Tongue (tissue), 2 donors: Measurements from ENCODE around the gene EXD2. TPM values are rescaled to one million over a fixed set of nuclear protein-coding genes. Genes with fewer than 3 reads are reported as not detected.
A peak's percentile ranks its signal among the peaks of the same experiment; 100 is the strongest.
"Not testable (repeated sequence)": the region's sequence is repeated elsewhere in the genome, so short reads cannot be mapped to it uniquely, and the experiment has no call there.

Experiments used
- DNase-seq: peaks from one replicate; pipeline ENCODE4 v3.0.0-alpha.2; 2015
- total RNA-seq: library from RNA; depleted of rRNA; stranded (reverse); fragments of >200 nt; gene quantifications from one replicate; pipeline ENCODE4 v1.2.3, GENCODE V29; 2014

EXD2 gene
- total RNA-seq, 1 donor from 2014 or later: 18.5 TPM

DNA sequence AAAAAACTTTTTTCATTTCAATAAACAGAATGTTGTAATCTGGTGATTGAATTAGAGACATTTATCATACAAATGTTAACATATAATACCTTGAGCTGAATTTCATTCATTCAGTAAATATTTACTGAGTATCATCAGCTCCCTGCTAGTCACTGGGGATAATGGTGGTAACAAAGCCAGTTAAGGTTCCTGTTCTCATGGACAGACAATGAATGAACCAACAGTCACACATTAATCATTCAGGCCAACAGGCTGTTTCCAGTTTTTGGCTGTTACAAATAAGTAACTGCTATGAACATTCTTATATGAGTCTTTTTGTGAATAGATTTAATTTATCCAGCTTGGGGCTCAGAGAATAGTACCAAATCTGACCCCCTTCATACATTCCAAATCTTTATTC lies 13.5 kb downstream of the EXD2 start:
- DNase-seq: no peak

DNA sequence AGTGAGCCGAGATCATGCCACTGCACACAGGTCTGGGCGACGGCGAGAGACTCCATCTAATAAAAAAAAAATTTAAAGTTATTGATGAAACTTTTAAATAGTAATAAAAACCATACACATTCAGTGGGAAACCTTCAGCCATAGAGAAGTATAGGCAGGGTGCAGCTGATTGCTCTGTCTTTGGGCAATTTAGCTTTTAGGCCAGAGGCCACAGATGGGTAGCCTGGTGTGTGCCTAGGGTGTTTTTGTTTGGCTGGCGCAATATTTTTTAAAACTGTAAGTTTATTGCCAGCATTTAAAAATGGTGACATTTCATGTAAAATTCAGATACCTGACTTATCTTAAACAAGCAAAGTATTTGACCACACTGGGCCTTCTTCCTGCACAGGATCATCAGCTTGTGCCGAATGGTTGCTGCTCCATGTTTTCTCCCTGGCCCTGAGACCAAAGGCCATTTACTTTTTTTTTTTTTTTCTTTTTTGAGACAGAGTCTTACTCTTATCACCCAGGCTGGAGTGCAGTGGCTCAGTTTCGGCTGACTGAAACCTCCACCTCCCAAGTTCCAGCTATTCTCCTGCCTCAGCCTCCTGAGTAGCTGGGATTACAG lies 16.2 kb downstream of the EXD2 start:
- DNase-seq: no peak

DNA sequence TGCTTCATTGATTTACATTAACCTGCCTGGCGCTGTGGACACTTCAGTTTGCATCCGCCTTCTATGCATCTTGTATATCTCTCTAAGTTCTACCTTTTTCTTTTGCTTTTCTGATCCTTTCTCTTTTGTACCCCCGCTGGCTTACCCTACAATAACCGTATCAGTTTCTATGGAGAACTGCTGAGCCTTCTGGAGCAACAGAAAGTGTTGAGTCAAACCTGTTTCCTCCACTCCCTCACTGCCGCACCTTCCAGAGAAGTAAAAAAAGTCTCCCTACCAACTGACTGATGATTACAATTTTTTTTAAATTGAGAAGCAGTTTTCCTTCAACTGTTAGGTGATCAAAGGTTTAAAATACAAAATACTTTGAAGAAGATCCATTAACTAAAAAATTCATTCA lies 17.4 kb downstream of the EXD2 start:
- DNase-seq: no peak

DNA sequence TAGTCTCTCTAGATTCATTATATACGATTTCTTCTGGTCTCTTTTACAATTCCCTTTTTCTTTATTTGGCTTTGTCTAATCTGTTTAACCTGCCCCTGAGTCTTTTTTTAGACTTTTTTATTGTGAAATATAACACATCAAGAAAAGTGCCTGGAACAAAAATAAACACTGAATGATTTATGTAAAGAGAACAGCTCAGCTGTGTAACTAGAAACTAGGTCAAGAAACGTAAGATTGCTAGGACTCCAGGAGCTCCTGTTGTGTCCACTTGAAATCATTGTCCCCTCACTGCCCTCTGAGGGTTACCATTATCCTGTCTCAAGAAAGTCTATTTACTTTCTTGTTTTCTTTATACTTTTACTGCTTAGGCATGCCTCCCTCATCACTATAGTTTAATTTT lies 23.1 kb downstream of the EXD2 start:
- DNase-seq: no peak

DNA sequence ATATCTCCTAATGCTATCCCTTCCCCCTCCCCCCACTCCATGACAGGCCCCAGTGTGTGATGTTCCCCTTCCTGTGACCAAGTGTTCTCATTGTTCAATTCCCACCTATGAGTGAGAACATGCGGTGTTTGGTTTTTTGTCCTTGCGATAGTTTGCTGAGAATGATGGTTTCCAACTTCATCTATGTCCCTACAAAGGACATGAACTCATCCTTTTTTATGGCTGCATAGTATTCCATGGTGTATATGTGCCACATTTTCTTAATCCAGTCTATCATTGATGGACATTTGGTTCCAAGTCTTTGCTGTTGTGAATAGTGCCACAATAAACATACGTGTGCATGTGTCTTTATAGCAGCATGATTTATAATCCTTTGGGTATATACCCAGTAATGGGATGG lies 26.4 kb downstream of the EXD2 start:
- not testable (repeated sequence) for DNase-seq

DNA sequence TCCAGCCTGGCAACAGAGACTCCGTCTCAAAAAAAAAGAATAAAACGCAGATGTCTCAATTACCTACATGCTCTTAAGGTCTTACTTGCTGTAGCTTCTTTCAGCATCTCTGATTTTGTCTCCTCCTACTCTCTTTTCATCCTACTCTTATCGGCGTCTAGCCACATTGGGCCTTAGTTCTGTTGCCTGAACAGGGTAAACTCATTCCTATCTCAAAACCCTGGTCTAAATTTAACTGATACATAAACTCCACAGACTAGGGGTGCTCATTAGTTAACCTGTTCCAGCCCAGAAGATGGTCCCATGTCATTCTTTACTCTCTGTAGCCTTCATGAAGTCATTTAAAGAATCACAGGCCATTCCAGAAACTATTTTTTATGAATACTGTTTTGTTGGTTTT lies 33.6 kb downstream of the EXD2 start:
- no peak for DNase-seq

DNA sequence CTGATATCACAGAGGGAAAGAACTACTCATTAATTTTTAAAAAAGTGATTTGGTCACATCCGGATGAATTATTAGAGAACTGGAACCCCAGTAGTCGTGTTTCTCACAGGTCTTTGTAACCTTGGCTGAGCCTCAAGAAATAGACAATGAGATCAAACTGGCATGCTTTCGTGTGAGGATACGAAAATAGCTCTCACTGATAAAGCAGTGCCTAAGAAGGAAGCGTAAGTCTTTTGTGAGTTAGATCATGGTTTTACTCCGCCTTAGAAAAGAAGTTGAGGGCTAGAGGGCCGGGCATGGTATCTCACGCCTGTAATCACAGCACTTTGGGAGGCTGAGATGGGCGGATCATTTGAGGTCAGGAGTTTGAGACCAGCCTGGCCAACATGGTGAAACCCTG lies 34.9 kb downstream of the EXD2 start:
- no peak for DNase-seq

DNA sequence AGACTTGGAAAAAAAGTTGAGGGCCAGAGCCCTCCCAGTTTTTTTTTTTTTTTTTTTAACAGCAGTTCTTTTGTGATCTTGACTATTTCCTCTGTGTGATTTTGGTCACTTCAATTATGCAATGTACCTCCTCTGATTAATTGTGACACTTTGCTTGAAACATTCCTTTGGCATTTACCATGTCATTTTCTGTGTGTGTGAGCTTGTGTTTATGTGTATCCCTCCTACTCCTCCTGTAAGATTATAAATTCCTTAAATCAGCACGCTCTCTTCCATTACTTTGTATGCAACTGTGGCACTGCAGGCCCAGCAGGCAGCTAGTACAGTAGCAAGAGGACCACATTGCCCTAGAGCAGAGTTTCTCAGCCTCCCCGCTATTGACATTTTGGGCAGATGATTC lies 35.4 kb downstream of the EXD2 start:
- DNase-seq: no peak

DNA sequence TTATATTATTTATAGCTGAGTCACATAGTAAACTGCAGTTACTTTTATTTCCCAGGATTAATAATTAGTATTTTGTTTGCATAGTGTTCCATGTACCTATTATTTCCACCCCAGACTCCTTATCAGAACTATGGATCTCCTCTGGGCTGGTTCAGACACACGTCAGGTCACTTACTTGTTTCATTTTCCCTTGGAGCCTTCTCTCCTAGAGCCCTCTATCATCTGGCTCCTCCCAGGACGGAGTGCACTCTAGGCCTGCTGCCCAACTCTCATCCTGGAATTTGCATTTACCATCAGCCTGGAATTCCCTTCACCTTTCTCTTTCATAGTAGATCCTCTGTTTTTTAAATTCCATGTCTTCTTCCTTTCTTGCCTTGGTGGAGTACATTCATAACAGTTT lies 40.2 kb downstream of the EXD2 start:
- no peak for DNase-seq

DNA sequence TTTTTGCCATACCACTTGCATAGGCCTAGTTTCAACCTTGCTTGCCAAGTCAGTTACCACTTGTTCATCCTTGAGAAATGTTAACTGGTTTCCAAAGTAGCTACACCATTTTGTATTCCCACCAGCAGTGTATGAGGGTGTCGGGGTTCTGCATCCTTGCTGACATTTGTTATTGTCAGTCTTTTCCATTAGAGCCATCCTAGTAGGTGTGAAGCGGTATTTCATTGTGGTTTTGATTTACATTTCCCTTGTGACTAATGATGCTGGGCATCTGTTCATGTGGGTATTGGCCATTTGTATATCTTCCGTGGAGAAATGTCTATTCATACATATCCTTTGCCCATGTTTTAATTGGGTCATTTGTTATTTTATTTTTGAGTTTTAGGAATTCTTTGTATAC lies 41.1 kb downstream of the EXD2 start:
- no peak for DNase-seq

DNA sequence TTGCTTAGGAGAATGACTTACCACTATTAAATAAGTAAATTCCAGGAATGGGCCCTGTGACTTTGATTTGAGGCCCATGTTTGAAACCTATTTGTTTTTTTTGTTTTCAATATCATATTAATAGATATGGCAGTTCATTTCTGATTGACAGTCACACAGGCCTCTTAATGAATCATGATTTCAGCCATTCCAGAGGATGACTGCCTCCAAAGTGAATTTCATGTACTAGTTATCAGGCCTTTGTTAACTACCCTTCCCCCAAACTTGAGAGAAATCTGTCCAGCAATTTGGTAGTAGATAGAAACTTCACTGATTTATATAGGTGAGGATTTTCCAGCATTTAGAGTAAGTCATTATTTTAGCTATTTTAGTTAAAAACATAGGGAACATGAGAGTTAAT lies 42.8 kb downstream of the EXD2 start:
- no peak for DNase-seq

DNA sequence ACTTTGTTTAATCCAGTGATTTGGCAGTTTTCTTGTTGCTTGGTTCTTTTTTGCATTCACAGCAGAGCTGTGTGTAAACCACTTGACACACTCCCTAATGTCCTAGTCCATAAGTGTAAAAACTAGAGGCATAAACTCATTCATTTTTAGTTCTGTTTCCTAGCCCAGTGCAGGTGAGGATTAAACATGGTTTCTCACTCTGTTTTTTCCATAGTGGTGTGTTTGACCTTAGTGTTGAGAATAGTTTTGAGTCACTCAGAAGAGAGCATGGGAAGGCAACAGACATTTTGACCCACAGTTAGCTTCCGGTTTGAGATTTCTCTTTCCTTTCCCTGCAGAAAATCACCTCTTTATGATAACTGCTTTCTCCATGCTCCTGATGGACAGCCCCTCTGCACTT lies 44.4 kb downstream of the EXD2 start:
- no peak for DNase-seq

DNA sequence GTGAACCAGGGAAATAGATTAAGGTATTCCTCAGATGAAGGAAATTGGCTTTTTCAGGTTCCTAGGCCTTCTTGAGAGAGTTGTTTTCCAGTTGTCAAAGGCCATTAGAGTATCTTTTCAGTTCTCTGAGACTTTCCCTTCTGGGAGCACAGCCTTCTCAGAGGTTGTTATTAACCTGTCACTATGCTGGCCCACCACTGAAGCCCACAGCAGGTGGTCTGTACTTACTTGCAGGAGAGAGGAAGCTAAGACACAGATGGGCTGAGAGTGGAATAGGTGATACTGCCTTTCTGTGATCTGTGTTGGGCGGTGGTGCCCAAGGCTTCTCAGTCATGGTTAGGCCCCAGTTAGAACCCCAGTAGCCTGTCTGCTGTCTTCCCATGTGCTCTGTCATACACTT lies 45.8 kb downstream of the EXD2 start:
- DNase-seq: no peak

DNA sequence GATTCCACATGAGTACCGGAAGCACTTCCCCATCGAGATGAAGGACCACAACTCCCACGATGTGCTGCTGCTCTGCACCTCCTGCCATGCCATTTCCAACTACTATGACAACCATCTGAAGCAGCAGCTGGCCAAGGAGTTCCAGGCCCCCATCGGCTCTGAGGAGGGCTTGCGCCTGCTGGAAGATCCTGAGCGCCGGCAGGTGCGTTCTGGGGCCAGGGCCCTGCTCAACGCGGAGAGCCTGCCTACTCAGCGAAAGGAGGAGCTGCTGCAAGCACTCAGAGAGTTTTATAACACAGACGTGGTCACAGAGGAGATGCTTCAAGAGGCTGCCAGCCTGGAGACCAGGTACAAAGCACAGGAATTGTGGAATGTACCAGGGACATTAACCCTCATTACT lies 46.3 kb downstream of the EXD2 start:
- no peak for DNase-seq

DNA sequence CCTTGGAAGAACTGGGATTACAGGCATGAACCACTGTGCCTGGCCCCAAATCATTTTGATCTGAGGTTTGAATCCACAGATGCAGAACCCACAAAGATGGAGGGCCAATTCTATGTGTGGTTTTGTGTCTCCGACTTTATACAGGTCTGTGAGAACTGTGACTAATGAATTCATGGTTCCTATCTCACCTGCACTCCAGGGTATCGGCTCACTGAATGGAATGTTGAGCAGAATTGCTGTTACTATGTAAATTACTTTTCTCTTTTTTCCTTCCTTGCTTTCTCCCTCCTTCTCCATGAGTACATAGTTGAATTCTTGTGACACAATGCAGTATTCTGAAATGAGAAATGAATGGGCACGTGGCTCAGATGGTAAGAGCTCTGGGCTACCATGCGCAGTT lies 47.6 kb downstream of the EXD2 start:
- DNase-seq: no peak

DNA sequence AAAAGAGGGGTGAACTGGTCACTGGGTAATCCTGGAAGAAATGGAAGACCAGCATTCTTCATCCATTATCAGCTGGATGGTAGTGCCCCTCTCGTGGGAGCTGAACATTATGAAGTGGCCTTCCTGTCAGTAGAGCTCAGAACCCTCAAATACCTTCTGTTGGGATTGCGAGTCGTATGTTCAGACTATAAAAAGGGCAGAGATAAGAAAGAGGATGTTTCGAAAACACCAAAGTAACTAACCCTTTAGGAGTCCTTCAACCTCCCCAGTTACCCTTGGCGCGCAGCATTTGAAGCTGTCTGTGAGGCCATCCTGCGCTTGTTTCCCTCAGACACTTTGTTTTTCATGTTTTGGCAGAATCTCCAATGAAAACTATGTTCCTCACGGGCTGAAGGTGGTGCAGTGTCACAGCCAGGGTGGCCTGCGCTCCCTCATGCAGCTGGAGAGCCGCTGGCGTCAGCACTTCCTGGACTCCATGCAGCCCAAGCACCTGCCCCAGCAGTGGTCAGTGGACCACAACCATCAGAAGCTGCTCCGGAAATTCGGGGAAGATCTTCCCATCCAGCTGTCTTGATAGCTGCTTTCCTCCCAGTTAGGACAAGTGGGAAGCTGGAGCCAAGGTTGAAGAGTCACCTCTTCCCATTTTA lies 49.4 kb downstream of the EXD2 start:
- DNase-seq: no peak

DNA sequence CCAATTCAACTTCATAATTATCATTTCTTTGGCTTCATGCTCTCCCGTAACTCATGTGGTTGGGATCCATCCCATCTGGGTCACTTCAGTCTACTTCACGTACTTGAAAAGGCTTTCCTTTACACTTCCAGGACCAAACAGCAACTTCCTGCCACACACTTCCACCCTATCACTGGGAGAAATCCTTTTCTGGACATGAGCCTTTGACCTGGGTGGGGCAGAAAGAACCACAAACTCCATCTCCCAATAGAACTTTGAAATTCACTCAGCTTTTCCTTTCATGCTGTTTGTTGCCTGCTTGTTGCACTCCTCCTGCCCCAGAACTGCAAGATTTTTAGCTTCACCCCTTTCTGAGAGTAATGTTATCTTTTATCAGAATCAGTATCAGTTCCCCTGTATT lies 50.3 kb downstream of the EXD2 start:
- DNase-seq: no peak

DNA sequence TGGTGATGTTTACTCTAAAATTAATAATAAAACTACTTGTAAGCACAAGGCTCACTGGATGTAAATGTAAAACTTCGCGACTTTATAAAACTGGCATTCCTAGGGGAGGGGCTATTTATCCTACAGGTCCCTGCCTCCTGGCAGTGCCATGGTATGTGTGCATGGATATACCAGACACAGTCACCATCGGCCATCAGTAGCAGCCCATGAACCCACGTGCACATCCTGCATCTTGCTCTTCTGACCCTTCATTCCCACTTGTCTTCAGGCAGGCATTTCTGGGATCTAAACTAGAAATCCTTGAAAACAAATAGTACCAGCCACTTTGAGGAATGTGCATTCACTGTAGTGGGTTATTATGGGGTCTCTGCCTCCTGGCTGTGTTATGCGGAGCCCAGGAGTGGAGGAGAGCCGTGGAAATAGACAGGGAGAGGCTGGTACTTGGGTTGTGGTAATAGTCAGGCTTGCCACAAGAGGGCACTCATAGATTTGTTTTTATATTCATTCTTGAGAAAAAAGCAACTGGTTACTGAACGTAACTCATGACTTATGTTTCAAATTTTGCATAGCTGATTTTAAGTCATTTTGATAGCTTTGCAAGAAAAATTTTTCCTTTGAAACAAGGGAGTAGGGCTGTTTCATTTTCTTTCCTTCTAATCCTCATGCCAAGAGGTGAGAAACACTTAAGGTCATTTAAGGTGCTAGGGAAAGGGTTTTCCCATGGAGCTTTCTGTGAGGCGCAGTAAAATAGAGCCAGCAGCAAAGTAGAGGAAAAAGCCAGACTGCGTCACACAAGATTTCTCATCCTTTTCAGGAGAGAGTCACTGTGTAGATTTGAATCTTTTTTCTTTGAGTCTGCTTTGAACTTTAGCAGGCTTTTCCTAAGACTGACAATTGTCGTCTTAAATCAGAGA lies 51.3 kb downstream of the EXD2 start:
- peak; percentile 90 for DNase-seq

DNA sequence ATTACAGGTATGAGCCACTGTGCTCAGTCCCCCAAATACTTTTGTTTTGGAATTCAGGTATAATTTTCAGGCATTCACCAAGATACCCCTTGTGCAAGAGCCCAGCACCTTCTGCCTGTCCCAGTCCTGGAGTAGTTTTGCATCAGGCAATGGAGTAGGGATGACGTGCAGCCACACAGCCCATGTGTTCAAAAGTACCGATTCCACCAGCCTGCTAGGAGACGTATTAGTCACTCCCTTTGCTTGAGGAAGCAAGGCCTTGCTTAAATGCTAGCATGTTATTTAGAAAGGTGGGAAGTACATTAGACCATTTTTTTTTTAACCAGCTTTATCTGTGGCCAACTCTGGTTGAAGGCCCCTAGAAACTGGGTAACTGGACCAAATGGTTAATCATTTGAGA lies 53.6 kb downstream of the EXD2 start:
- no peak for DNase-seq

DNA sequence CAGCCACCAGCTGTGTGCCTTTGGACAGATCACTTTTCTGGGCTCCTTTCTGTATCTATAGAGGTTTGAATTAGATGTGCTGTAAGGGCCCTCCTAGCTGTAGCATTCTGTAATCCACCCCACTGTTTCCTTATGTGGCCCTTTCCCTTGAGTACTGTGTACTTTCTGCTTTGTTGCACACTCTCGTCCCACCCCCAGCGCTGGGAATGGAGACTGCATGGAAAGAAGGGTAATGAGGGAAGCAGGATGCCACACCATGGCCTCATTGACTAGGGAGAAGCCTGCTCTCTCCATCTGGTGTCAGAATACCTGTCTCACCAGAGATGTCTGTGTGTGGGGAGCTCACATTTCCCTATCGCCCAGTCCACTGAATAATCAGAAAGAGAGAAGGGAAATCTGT lies 55.0 kb downstream of the EXD2 start:
- no peak for DNase-seq

DNA sequence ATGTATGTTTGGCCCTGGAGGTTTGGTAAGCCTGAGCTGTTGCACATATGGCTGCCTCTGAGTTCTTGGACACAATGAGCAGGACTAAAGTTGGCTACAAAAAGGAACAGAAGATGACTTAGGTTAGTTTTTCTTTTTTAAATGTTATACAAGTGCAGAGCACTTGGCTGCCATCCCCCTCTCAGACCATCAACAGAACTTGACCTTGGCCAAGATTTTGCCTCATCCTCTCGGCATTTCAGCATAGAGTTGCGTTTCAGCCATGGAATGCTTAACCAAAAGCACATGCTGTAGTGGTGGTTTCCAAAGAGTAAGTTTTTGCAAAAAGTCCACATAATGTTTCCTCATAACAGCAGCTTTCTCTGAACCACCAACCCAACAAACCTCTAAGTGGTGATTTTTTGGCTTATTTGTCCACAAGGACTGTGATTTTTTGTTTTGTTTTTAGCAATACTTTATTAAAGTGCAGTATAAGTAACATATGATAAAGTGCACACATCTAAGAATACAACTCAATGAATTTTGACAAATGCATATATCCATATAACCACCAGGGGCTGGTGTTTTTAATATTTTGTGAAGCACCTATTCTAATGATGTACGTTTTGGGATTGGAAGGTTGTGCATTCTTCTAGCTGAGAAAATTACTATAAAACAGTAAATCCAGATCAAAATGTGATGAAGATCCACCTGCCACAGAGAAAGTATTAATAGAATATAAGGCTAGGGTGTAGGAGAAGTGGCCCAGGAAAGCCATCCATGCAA lies 56.6 kb downstream of the EXD2 start:
- DNase-seq: peak; percentile 86

DNA sequence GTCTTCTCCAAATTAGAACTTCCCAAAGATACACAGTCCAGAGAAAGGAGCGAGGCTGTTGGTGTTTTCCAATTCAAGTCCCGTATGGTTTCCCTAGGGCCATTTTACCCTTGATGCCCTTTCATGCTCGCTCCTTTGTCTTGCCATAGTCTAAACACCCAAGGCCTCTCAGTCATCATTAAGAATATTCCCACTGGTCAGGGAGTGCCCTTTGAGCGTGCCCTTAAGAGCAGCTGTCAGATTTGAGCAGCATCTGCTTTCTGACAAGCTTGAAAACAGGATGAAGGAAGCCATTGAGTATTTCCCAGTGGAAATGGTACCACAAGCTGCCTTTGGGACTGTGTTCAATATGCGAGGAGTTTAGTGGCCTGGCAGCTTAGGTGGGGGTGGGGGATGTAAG lies 58.3 kb downstream of the EXD2 start:
- DNase-seq: no peak

DNA sequence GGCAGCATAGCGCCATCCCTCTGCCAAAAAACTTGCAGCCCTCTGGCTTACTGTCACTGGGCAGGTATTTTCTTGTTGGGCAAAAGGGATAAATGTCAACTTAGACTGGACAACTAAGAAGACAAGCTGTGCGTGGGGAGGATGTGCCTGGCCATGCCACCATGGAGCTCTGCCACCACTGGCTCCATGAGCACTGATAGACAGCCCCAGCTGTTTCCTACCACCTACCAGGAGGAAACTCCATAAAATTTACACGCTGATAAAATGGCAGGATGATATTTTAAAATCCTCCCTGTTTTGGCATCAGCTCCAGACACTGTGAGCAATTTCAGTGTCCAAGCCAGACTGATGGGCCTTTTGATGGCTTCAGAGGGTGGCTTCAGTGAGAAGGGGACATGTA lies 61.6 kb downstream of the EXD2 start:
- peak; percentile 19 for DNase-seq
